Bronchial epithelial cell (primary cell): ENCODE data around the gene COL5A1. TPM values are rescaled to one million over a fixed set of nuclear protein-coding genes. Genes with fewer than 3 reads are reported as not detected.

Experiments used
- DNase-seq: peaks from one replicate; pipeline ENCODE4 v3.0.0-alpha.2; 2010; ENCODE audit warnings: low read depth
- FAIRE-seq: peaks from 2 replicates; lab custom pipeline; 2011; peaks lifted over from hg19 to GRCh38; lab: Jason Lieb, UNC
- H3K27me3 ChIP-seq: 2 replicates; pipeline ENCODE4 v1.5.1; 2011; ENCODE audit warnings: low read length; ENCODE audit not compliant: control insufficient read depth, insufficient read depth
- H3K36me3 ChIP-seq: 2 replicates; pipeline ENCODE4 v1.5.1; 2011; ENCODE audit warnings: low read length; ENCODE audit not compliant: control insufficient read depth, insufficient read depth
- H3K4me3 ChIP-seq: 2 replicates; pipeline ENCODE4 v1.5.1; 2011; ENCODE audit warnings: mild to moderate bottlenecking, low read depth, low read length, control low read depth
- total RNA-seq: library from RNA; depleted of rRNA; stranded (reverse); fragments of >200 nt; gene quantifications from 2 replicates; pipeline ENCODE4 v1.2.1, GENCODE V29; 2014
- TF ChIP-seq, protein P1 (sequence below): IDR thresholded peaks from 2 replicates; pipeline ENCODE4 v1.5.1; 2011; ENCODE audit warnings: mild to moderate bottlenecking, moderate library complexity, low read length, control low read depth, inconsistent platforms; ENCODE audit not compliant: insufficient read depth, severe bottlenecking

COL5A1 gene
- total RNA-seq, result 0.90 and 6.3 TPM in 2 replicates

DNA sequence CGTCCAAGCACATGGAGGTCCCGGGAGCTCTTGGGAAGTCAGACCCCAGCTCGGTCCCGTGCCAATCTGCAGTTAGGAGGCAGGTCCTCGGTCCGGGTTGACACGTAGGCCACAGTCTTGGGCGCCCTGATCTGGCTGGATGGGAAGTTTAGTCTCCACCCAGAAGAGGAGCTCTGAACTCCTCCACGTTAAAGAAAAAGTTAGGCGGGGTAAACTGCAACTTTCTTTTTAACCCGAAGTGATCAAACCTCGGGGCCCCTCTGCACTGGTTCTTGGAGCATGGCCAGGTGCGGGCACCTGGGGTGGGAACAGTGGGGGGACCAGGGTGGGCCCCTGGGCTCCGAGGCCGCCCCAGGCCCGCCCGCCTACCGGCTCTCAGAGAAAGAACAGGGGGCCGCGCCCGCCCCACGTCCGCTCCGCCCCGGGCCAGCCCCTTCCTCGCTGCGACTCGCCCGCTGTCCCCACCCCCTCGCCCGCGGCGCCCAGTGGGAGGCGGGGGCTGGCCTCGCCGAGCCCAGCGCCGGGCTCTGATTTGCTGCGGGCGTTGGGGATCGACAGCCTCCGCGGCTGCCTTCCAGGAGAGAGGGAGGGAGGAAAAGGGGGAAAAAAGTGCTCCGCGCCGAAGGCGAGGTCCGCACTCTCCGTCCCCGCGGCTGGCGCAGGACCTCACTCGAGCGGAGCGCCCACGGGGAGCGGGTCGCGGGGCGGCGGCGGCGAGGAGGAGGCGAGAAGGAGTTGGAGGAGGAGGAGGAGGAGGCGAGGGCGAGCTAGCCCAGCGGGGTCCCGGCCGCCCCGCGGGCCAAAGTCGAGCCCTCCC, at the start of gene COL5A1:
COL5A1 (plus strand) TSS at position 631 of the 817 bp plus-strand sequence. CDS start 385 bp downstream, outside the sequence.
- Histone ChIP-seq H3K4me3 (peak within 1 kb of the TSS; percentile 46), H3K36me3 (no peaks in the 10 kb centered on the region), H3K27me3 (no peaks in the 10 kb centered on the region)
- TF ChIP-seq, protein P1, sequence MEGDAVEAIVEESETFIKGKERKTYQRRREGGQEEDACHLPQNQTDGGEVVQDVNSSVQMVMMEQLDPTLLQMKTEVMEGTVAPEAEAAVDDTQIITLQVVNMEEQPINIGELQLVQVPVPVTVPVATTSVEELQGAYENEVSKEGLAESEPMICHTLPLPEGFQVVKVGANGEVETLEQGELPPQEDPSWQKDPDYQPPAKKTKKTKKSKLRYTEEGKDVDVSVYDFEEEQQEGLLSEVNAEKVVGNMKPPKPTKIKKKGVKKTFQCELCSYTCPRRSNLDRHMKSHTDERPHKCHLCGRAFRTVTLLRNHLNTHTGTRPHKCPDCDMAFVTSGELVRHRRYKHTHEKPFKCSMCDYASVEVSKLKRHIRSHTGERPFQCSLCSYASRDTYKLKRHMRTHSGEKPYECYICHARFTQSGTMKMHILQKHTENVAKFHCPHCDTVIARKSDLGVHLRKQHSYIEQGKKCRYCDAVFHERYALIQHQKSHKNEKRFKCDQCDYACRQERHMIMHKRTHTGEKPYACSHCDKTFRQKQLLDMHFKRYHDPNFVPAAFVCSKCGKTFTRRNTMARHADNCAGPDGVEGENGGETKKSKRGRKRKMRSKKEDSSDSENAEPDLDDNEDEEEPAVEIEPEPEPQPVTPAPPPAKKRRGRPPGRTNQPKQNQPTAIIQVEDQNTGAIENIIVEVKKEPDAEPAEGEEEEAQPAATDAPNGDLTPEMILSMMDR, result no peak
- DNase-seq (peak; percentile 66), FAIRE-seq (no peak)

DNA sequence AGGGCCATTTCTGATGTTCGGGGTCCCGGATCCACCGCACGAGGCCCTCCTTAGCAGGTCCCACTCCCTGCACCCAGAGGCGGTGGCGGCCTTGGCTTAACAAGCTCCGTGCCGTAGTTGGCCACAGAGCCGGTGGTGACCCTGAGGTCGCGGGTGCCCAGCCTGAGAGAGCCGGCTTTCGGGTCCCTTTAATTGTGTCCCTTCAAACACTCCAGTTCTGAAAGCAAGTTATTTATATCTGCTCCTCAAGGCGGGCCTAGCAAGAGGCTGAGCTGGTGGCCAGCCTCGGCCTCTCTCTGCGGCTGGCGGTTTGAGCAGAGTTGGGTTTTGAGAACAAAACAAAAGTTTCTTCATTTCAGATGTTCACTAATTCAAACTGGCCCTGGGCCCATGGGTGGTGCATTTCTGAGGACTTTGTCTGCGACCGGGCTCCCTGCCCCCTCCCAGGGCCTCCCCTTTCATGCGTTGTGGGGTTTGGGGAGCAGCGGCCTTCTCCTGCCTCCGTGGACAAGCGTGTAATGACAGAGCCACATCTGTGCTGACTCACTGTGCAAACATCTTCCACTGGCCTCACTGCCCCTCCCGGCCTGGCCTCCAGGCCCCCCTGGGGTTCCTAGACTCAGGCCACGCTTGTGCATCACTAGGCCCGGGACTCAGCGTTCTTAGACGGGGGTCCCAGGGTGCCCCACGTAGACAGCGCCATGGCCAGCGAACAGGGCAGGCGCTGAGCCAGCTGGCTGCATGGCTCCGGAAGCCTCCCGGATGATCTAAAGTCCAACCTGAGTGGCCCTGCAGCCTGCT, 49.4 kb upstream of the COL5A1 start:
- no peaks in the 10 kb centered on the region for H3K36me3 ChIP-seq
- no peaks in the 10 kb centered on the region for H3K27me3 ChIP-seq
- DNase-seq (no peak), FAIRE-seq (no peak)
- H3K4me3 ChIP-seq, result no peak overlapping the region
- TF ChIP-seq, protein P1, result no peak

DNA sequence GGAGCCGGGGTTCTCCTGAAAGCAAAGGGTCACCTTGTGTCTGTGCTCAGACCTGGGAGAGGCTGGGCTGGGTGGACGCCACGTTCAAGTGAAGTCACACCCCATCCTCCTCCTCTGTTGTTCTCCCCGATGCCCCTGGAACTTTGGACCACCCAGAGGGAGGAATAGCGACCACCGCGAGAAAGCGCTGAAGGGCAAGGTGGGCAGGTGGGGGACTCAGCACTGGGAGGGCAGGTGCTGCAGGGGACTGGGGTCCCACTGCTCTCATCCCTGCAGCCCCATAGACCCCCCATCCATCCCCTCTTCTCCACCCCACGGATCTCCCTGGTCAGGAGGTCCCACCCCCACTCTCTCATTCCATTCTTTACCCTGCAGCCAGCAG, 48.8 kb upstream of the COL5A1 start:
- FAIRE-seq (no peak), DNase-seq (no peak)
- no peaks in the 10 kb centered on the region for H3K36me3 ChIP-seq
- TF ChIP-seq, protein P1, result no peak
- H3K4me3 ChIP-seq, result no peak overlapping the region
- H3K27me3 ChIP-seq, result no peaks in the 10 kb centered on the region

DNA sequence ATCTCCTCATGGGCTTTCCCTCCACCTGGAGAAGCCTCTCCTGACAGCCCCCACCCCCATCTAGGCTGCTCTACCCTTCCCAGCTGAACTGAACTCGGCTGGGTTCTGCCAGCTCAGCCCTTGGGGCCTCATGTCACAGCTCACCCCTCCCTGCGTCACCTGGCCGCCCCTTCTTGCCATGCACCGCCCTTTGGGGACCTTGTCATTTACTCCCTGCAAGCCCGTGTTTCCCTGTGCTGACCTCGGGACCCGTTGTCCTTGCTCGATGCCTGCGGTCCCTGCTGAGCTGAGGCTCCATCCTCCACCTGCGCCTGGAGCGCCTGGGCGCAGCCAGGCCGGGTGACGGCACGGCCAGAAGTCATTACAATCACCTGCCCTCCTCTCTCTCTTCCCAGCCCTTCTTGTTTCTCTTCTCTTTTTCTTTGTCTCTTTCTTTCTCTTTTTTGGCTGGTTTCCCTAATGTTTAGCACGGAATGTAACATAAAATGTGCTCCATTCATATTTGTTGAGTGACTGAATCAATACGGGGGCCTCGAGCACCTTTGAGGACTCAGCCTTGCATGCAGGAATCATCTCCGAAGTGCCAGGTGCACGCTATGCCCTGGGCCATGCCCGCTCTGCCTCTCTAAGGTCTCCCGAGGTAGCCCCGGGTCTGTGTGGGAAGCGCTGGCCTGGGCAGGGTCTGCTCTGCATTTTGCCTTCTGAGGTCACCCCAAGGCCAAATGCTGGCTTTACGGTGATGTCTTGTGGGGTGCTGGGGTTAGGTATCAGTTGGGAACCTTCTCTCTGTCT, 48.1 kb upstream of the COL5A1 start:
- no peaks in the 10 kb centered on the region for H3K27me3 ChIP-seq
- no peaks in the 10 kb centered on the region for H3K36me3 ChIP-seq
- FAIRE-seq, result no peak
- TF ChIP-seq, protein P1, result no peak
- no peak overlapping the region for H3K4me3 ChIP-seq
- DNase-seq, result no peak

DNA sequence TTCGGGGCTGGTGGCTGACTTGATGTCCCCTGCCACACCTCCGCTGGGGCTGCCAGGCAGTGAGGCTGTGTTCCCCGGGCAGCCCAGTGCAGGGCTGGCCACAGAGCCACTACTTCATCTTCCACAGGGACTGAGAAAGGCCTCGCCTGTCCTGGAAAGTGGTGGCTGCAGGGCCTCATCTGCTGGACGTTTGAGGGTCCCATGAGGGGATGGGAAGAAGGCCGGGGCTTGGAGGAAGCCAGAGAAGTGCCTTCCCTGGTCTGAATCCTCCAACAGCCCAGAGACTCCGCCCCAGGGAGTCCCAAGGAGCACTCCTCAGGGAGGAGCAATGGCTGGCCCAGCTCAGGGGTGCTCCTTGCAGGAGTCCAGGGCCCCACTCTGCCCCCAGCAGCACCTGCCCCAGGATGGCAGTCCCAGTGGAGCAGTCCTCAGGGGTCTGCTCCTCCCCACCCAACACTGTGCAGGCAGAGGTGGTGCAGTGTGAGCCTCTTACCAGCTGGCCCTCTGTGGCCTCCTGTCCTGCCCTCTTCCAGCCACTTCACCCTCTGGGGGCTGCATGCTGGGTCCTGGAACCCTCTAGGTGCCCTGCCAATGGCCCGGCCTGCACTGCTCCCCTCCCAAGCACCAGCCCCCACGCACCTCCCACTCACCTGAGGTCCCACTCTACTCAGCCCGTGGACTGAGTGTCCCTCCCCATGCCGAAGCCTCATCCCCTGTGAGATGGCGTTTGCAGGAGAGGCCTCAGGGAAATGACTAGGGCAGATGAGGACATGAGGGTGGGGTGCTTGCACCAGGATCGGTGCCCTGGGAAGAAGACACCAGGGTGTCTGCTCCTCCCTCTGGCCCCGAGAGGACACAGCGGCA, 47.3 kb upstream of the COL5A1 start:
- no peak for DNase-seq
- Histone ChIP-seq H3K27me3 (no peaks in the 10 kb centered on the region), H3K36me3 (no peaks in the 10 kb centered on the region), H3K4me3 (no peak overlapping the region)
- TF ChIP-seq, protein P1, result no peak
- no peak for FAIRE-seq
